Esophagus muscularis mucosa (tissue), 4 donors: ENCODE measurements around the gene AJAP1. TPM values are rescaled to one million over a fixed set of nuclear protein-coding genes. Genes with fewer than 3 reads are reported as not detected.

Source experiments
- DNase-seq: peaks from one replicate; pipeline ENCODE4 v3.0.0-alpha.2; 2017; ENCODE audit errors: extremely low spot score
- H3K27ac ChIP-seq, 4 donors: fragments of 200-600 bp; sonication (generic); replicated peaks in 1 of 4; 1 replicate in 3 of 4; 2 replicates in 1 of 4; pipeline ENCODE4 v1.5.1; 2016 to 2019; ENCODE audit warnings: mild to moderate bottlenecking in 1 of 4
- H3K27me3 ChIP-seq, 4 donors: fragments of 200-600 bp; sonication (generic); one replicate each; pipeline versions ENCODE4 v1.5.1 to v1.6.0; 2016 to 2019
- H3K36me3 ChIP-seq, 4 donors: fragments of 200-600 bp; sonication (generic); one replicate each; pipeline ENCODE4 v1.5.1; 2016 to 2019
- H3K4me1 ChIP-seq, 4 donors: fragments of 200-600 bp; sonication (generic); one replicate each; pipeline ENCODE4 v1.5.1; 2016 to 2019
- H3K4me3 ChIP-seq, 4 donors: fragments of 200-600 bp; sonication (generic); 1 replicate in 2 of 4; 2 replicates in 2 of 4; pipeline ENCODE4 v1.5.1; 2016 to 2019; ENCODE audit warnings: mild to moderate bottlenecking in 4 of 4, moderate library complexity in 1 of 4
- H3K9me3 ChIP-seq, 4 donors: fragments of 200-600 bp; sonication (generic); 1 replicate in 3 of 4; 2 replicates in 1 of 4; pipeline ENCODE4 v1.5.1; 2016 to 2019
- EP300 ChIP-seq: sonication (generic); formaldehyde crosslinking; IDR thresholded peaks from one replicate; pipeline ENCODE4 v1.6.1; 2017; ENCODE audit warnings: antibody characterized with exemption
- POLR2A ChIP-seq: fragments of 450-650 bp; IDR thresholded peaks from one replicate; pipeline ENCODE4 v1.6.1; 2017; ENCODE audit warnings: antibody characterized with exemption, moderate library complexity, mild to moderate bottlenecking, low read depth
- POLR2AphosphoS5 ChIP-seq, 2 donors: sonication (generic); formaldehyde crosslinking; IDR thresholded peaks; one replicate each; pipeline ENCODE4 v1.6.1; 2017; ENCODE audit warnings: antibody characterized with exemption in 2 of 2
- WGBS: methylation state at CpG from one replicate; pipeline ENCODE4 v1.1.5; 2018; 5-methylcytosine and 5-hydroxymethylcytosine counted together
- intact Hi-C: fragments of 100-400 bp; cut with DNase I; formaldehyde crosslinking; loops from one replicate; pipeline ENCODE4 v1.15.1; 2023
- total RNA-seq, 4 donors: library from RNA; depleted of rRNA; stranded (reverse); fragments of >200 nt; gene quantifications; one replicate each; pipeline versions ENCODE4 v1.1.0 to v1.2.1, GENCODE V29; 2016
- TF ChIP-seq, protein P1 (sequence below), 3 experiments: fragments of 200-600 bp in 2 of 3; fragments of 450-650 bp in 1 of 3; sonication (generic) in 2 of 3; IDR thresholded peaks; one replicate each; pipeline ENCODE4 v1.5.1; 2017 to 2019; ENCODE audit warnings: antibody characterized with exemption in 3 of 3, mild to moderate bottlenecking in 2 of 3, moderate library complexity in 1 of 3

Gene AJAP1
- total RNA-seq, 4 donors from 2014 or later: 0.40 to 0.84 (median 0.54) TPM

DNA sequence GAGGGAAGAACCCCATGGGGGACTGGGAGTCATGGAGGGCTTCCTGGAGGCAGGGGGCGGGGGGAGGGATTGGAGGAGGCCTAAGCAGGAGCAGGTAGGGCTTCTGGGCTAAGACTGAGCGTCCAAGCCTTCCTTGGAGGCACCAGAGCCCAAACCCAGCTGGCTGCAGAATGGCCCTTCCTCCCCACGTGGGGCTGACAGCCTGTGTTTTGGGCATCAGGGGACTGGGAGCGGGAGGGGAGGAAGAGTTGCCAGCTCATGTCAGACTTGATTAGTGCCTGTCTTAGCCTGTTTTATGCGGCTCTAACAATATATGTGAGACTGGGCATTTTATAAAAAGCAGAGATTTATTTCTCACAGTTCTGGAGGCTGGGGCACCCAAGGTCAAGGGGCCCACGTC is 38.9 kb downstream of the AJAP1 start:
- no peak for TF ChIP-seq EP300
- TF ChIP-seq POLR2AphosphoS5 (IDR thresholded peaks at IDR 0.05): no peak
- TF ChIP-seq, protein P1, sequence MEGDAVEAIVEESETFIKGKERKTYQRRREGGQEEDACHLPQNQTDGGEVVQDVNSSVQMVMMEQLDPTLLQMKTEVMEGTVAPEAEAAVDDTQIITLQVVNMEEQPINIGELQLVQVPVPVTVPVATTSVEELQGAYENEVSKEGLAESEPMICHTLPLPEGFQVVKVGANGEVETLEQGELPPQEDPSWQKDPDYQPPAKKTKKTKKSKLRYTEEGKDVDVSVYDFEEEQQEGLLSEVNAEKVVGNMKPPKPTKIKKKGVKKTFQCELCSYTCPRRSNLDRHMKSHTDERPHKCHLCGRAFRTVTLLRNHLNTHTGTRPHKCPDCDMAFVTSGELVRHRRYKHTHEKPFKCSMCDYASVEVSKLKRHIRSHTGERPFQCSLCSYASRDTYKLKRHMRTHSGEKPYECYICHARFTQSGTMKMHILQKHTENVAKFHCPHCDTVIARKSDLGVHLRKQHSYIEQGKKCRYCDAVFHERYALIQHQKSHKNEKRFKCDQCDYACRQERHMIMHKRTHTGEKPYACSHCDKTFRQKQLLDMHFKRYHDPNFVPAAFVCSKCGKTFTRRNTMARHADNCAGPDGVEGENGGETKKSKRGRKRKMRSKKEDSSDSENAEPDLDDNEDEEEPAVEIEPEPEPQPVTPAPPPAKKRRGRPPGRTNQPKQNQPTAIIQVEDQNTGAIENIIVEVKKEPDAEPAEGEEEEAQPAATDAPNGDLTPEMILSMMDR (IDR thresholded peaks at IDR 0.05): no peak
- TF ChIP-seq POLR2A: no peak
- no peak overlapping the region for H3K27ac ChIP-seq
- H3K4me3 ChIP-seq: no peak overlapping the region
- no peak for DNase-seq
- H3K9me3 ChIP-seq: peaks cover 0 to 5% (median 0%) of the 10 kb centered on the region in 4 donors
- intact Hi-C loops: no loop called here
- H3K27me3 ChIP-seq: peaks cover 0 to 25% (median 0%) of the 10 kb centered on the region in 4 donors
- 69% methylated on average over 2 of the region's 6 CpGs for WGBS
- no peaks in the 10 kb centered on the region for H3K4me1 ChIP-seq
- H3K36me3 ChIP-seq: no peaks in the 10 kb centered on the region

DNA sequence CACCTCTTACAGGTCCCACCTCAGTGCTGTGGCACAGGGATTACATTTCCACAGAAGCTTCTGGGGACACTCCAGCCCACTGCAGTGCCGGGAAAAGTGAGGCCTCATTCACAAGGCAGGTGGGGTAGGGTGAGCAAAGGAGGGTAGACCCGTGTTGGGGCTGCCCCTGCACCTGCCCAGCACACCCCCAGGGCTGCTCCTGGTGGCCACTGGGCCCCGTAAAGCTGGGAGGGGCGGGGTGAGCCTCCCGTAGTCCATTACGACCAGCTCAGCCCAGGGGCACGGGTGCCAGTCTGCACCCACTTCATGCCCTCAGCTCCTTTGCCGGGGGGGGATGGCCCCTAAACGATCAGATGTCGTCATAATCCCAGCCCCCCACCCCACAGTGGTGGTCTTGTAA is 39.5 kb downstream of the AJAP1 start:
- WGBS: 82% methylated on average over 3 of the region's 10 CpGs
- Histone ChIP-seq H3K4me1 (no peaks in the 10 kb centered on the region), H3K4me3 (no peak overlapping the region), H3K9me3 (peaks cover 0 to 5% (median 0%) of the 10 kb centered on the region in 4 donors), H3K27ac (no peak overlapping the region), H3K27me3 (peaks cover 0 to 23% (median 0%) of the 10 kb centered on the region in 4 donors), H3K36me3 (no peaks in the 10 kb centered on the region)
- TF ChIP-seq POLR2AphosphoS5 (IDR thresholded peaks at IDR 0.05) (no peak), EP300 (no peak), POLR2A (no peak)
- TF ChIP-seq, protein P1 (IDR thresholded peaks at IDR 0.05): no peak
- intact Hi-C loops: no loop called here
- no peak for DNase-seq

DNA sequence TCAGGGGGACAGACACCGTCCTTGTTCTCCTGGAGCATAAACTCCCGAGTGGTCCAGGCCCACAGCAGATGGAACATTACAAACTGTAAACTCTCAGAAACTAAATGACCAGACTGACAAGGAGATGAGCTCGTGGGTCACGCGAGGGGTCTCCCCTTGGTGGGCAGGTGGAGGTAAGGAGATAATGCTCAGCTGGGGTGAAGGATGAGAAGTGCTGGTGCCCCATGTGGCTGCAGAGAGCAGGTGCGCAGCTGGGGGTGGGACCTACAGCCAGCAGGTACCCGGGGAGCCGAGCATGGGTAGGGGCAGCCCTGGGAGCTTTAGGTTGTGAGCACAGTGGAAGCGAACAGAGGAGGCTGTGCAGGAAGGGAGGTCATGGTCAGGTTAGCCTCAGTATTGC is 40.1 kb downstream of the AJAP1 start:
- no peaks in the 10 kb centered on the region for H3K4me1 ChIP-seq
- intact Hi-C loops: no loop called here
- peaks cover 0 to 23% (median 0%) of the 10 kb centered on the region in 4 donors for H3K27me3 ChIP-seq
- H3K36me3 ChIP-seq: no peaks in the 10 kb centered on the region
- TF ChIP-seq POLR2A (no peak), POLR2AphosphoS5 (IDR thresholded peaks at IDR 0.05) (no peak), EP300 (no peak)
- TF ChIP-seq, protein P1 (IDR thresholded peaks at IDR 0.05): no peak
- DNase-seq: no peak
- H3K9me3 ChIP-seq: peaks cover 0 to 5% (median 0%) of the 10 kb centered on the region in 4 donors
- no peak overlapping the region for H3K27ac ChIP-seq
- WGBS: 82% methylated on average over 9 of the region's 9 CpGs
- H3K4me3 ChIP-seq: no peak overlapping the region

GRCh38 chr1:4695241-4695640 is 40.8 kb downstream of the AJAP1 start:
- TF ChIP-seq, protein P1 (IDR thresholded peaks at IDR 0.05): no peak
- TF ChIP-seq POLR2AphosphoS5 (IDR thresholded peaks at IDR 0.05): no peak
- Histone ChIP-seq H3K4me3 (no peak overlapping the region), H3K4me1 (no peaks in the 10 kb centered on the region), H3K27ac (no peak overlapping the region), H3K27me3 (peaks cover 0 to 29% (median 0%) of the 10 kb centered on the region in 4 donors), H3K9me3 (peaks cover 0 to 5% (median 0%) of the 10 kb centered on the region in 4 donors), H3K36me3 (no peaks in the 10 kb centered on the region)
- WGBS: 94% methylated on average over 8 of the region's 8 CpGs
- no peak for DNase-seq
- intact Hi-C loops: no loop called here

GRCh38 chr1:4696161-4696745 is 41.8 kb downstream of the AJAP1 start:
- TF ChIP-seq, protein P1 (IDR thresholded peaks at IDR 0.05): no peak
- no peak for TF ChIP-seq POLR2A
- TF ChIP-seq EP300: no peak
- no peak for TF ChIP-seq POLR2AphosphoS5 (IDR thresholded peaks at IDR 0.05)
- Histone ChIP-seq H3K9me3 (peaks cover 0 to 5% (median 0%) of the 10 kb centered on the region in 4 donors), H3K27ac (no peak overlapping the region), H3K4me3 (no peak overlapping the region), H3K4me1 (no peaks in the 10 kb centered on the region), H3K27me3 (peaks cover 0 to 39% (median 0%) of the 10 kb centered on the region in 4 donors), H3K36me3 (no peaks in the 10 kb centered on the region)
- WGBS: 70% methylated on average over 8 of the region's 12 CpGs
- intact Hi-C loops: no loop called here
- DNase-seq: no peak
